GM23248 (cell line): ENCODE measurements around the gene SPATA19.

Experiments
- EZH2 ChIP-seq: fragments of 200-600 bp; sonication (generic); IDR thresholded peaks from 2 replicates; pipeline ENCODE4 v1.6.1; 2018; ENCODE audit warnings: antibody characterized with exemption, mild to moderate bottlenecking; ENCODE audit not compliant: insufficient read depth, poor library complexity, severe bottlenecking
- EZH2phosphoT487 ChIP-seq: fragments of 200-600 bp; sonication (generic); IDR thresholded peaks from 2 replicates; pipeline ENCODE4 v1.6.1; 2018; ENCODE audit warnings: antibody characterized with exemption, moderate library complexity, mild to moderate bottlenecking, low read depth; ENCODE audit not compliant: insufficient read depth

DNA sequence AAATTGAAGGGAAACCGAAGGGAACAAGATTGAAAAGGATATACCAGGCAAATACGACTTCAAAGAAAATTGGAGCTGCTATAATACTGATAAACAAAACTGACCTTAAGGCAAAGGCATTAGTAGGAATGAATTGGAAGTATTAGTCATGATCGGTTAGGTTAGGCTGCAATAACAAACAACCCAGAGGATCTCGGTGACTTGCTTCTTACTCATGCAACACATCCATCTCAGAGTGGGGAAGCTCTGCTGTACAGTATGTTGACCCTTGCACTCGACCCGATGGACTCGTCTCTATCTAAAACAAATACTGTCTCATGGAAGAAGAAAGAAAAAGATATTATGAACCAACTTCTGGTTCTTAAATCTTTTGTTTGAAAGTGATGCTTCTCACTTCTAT, 42.3 kb downstream of the SPATA19 start:
- no peak for TF ChIP-seq EZH2
- TF ChIP-seq EZH2phosphoT487, result no peak
